ENCODE measurements around the gene SRL. TPM values are rescaled to one million over a fixed set of nuclear protein-coding genes. Genes with fewer than 3 reads are reported as not detected.

Gene SRL
- total and polyA plus RNA-seq, 2 of the 13 experiments (the other 11 are each of a cell fraction or from before 2014, with no cell fraction given) = 0.05 TPM; not detected in 1

GRCh38 chr16:4261557-4262172, 19.8 kb upstream of the SRL start (continued):
- no peak for TF ChIP-seq ZNF276 (CRISPR knock-in tag; IDR thresholded peaks at IDR 0.05; ENCODE audit: low read depth)
- no peak for TF ChIP-seq ATF5 (CRISPR knock-in tag; IDR thresholded peaks at IDR 0.05; ENCODE audit: low read depth)
- TF ChIP-seq SIX4 (CRISPR knock-in tag; IDR thresholded peaks at IDR 0.05) = no peak
- no peak for TF ChIP-seq NPAS2 (CRISPR knock-in tag; IDR thresholded peaks at IDR 0.05; ENCODE audit: borderline replicate concordance)
- no peak for TF ChIP-seq ZFP36L1 (CRISPR knock-in tag; IDR thresholded peaks at IDR 0.05)
- 0 out of 2 replicates have a peak, but pooled peaks have one; percentile 40 for TF ChIP-seq THAP11 (CRISPR knock-in tag; IDR thresholded peaks at IDR 0.05)
- TF ChIP-seq POLR2A (IDR thresholded peaks at IDR 0.05; ENCODE audit: insufficient read depth in 1 of 2, low read depth in 2 of 2, low read length in 2 of 2) = no peak
- no peak for TF ChIP-seq NR2C2 (CRISPR knock-in tag; IDR thresholded peaks at IDR 0.05; ENCODE audit: borderline replicate concordance)
- TF ChIP-seq TRAFD1 (CRISPR knock-in tag; IDR thresholded peaks at IDR 0.05; ENCODE audit: borderline replicate concordance) = no peak
- no peak for TF ChIP-seq RBM39 (IDR thresholded peaks at IDR 0.05; ENCODE audit: low read depth, low read length, poor library complexity, severe bottlenecking)
- TF ChIP-seq ZNF597 (CRISPR knock-in tag; IDR thresholded peaks at IDR 0.05) = no peak
- TF ChIP-seq ZEB1 (IDR thresholded peaks at IDR 0.05; ENCODE audit: insufficient replicate concordance, low read depth) = no peak
- TF ChIP-seq GABPB1 (CRISPR knock-in tag; IDR thresholded peaks at IDR 0.05) = peak; percentile 46; the same call in 1 of the 2 replicates
- no peak for TF ChIP-seq ZBTB21 (CRISPR knock-in tag; IDR thresholded peaks at IDR 0.05)
- TF ChIP-seq ZFP91 (CRISPR knock-in tag; IDR thresholded peaks at IDR 0.05; ENCODE audit: borderline replicate concordance) = peak; percentile 17; the same call in 1 of the 2 replicates
- no peak for TF ChIP-seq ZNF790 (CRISPR knock-in tag; IDR thresholded peaks at IDR 0.05; ENCODE audit: borderline replicate concordance)
- no peak for TF ChIP-seq TFE3 (CRISPR knock-in tag; IDR thresholded peaks at IDR 0.05)
- no peak for TF ChIP-seq ZNF430 (CRISPR knock-in tag; IDR thresholded peaks at IDR 0.05)
- no peak for TF ChIP-seq TEAD2 (CRISPR knock-in tag; IDR thresholded peaks at IDR 0.05)

Data from HepG2 (cell line).